ENCODE data around the gene KLK11.
"Not testable (repeated sequence)": the region's sequence is repeated elsewhere in the genome, so short reads cannot be mapped to it uniquely, and the experiment has no call there.

The KLK11 gene

DNA sequence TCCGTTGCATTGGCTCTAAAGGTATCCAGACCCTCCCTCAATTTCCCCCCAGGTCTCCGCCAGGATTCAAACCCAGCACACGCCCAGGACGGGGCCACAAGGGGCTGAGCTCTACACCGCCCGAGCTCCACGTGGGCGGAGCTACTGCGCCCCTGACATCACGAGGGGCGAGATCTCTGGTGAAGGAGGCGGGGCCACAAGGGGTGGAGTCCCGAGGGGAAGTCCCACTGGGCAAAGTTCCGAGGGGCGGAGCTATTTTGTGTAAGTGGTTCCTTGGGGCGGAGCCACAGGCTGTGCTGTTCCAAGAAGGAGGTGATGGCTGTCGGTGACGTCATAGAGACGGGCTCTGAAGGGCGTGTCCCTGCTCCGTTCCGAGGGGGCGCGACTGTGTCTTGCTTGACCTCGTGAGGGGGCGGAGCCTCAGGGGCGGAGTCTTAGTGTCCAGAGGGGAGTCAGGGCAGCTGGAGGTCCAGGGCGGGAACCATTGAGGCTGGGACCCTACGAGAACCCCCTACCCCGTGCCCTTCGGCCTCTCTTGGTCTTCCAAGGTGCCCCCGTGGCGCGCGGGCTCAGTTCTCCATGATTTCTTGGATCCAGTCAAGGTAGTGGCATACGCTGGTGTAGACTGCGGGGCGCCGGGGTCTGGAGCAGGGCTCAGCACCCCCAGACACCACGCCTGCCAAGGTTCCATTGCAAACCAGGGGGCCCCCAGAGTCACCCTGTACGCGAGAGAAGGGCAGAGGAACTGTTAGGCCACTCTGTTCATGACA, 23.7 kb downstream of the KLK11 start:
- no peaks in the 10 kb centered on the region for H3K9me3 Mint-ChIP-seq
- H3K27me3 Mint-ChIP-seq = peaks cover 70% of the 10 kb centered on the region
- H3K4me1 Mint-ChIP-seq (ENCODE audit: low read depth) = peaks cover 4% of the 10 kb centered on the region
- no peaks in the 10 kb centered on the region for H3K36me3 Mint-ChIP-seq (ENCODE audit: low read depth)
- DNase-seq = no peak
- no peak overlapping the region for H3K27ac Mint-ChIP-seq
- H3K4me3 Mint-ChIP-seq = no peak overlapping the region

DNA sequence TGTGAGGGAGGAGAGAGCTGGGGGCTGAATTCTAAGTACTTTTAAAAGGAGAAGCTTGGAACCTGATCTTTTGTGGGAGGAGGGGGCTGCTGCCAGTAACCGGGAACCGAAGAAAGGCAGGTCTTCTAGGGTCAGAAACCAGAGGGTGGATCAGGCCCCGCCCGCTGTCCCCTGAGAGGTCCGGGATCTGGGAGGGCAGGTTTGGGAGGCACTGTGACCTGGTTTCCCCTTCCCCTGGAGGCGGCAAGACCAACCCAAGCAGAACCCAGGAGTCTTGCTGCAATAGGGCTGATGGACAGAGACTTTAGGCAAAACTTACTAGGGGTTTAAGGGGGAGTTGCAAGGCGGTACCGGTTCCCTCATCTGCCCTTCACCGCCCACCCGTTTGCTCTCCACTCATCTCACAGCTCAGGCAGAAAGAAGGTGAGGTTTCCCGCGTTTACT, 24.3 kb downstream of the KLK11 start:
- peaks cover 67% of the 10 kb centered on the region for H3K27me3 Mint-ChIP-seq

DNA sequence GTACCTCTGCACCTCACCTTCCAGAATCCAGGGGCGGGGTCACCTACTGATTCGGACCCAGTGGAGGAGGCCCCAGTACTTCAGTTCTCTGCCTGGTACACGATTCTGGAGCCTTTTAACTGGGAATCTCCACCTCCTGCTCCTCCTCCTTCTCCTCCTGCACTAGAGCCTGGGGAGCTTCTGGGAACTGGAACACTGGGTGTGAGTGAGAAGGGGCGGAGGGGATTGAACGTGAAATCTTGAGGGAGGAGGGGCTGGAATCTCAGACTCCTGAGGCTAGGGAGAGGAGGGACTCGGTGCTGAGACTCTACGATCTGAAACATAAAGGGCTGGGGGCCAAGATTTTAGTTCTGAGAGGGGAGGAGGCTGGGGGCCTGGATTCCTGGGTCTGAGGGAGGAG, 24.9 kb downstream of the KLK11 start, which contains the start of gene KLK8:
KLK8 (minus strand) TSS at position 90 of the 400 bp plus-strand sequence. CDS start 437 bp downstream, outside the sequence.
- H3K4me3 Mint-ChIP-seq = no peak within 1 kb of the TSS
- peaks cover 4% of the 10 kb centered on the region for H3K4me1 Mint-ChIP-seq (ENCODE audit: low read depth)
- peaks cover 66% of the 10 kb centered on the region for H3K27me3 Mint-ChIP-seq

More for the DNA sequence above, 24.3 kb downstream of the KLK11 start:
- Mint-ChIP-seq H3K27ac (no peak overlapping the region), H3K36me3 (ENCODE audit: low read depth) (no peaks in the 10 kb centered on the region), H3K4me1 (ENCODE audit: low read depth) (peaks cover 4% of the 10 kb centered on the region), H3K9me3 (no peaks in the 10 kb centered on the region), H3K4me3 (no peak overlapping the region)
- no peak for DNase-seq

DNA sequence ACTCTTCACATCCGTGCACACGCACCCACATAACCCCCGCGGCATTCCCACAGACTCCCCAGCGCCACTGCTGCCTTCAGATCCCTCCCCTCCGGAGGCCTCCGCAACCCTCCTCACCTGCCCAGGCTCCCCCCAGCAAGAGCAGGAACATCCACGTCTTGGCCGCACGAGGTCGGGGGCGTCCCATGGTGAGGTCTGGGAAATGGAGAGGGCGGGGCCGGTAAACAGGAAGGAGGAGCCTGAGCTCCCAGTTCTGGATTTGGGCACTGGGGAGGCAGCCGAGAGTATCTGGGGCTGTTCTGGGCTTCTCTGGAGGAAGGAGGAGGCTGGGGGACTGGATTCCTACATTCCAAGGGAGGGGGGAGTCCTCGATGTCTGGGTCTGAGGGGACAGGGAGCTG, 25.4 kb downstream of the KLK11 start:
- H3K27ac Mint-ChIP-seq = no peak overlapping the region
- H3K36me3 Mint-ChIP-seq (ENCODE audit: low read depth) = no peaks in the 10 kb centered on the region
- no peak overlapping the region for H3K4me3 Mint-ChIP-seq
- peaks cover 4% of the 10 kb centered on the region for H3K4me1 Mint-ChIP-seq (ENCODE audit: low read depth)
- H3K27me3 Mint-ChIP-seq = peaks cover 62% of the 10 kb centered on the region
- DNase-seq = no peak
- no peaks in the 10 kb centered on the region for H3K9me3 Mint-ChIP-seq

More for the DNA sequence above, 24.9 kb downstream of the KLK11 start, which contains the start of gene KLK8:
- Mint-ChIP-seq H3K9me3 (no peaks in the 10 kb centered on the region), H3K27ac (no peak within 1 kb of the TSS), H3K36me3 (ENCODE audit: low read depth) (no peaks in the 10 kb centered on the region)
- DNase-seq = no peak

DNA sequence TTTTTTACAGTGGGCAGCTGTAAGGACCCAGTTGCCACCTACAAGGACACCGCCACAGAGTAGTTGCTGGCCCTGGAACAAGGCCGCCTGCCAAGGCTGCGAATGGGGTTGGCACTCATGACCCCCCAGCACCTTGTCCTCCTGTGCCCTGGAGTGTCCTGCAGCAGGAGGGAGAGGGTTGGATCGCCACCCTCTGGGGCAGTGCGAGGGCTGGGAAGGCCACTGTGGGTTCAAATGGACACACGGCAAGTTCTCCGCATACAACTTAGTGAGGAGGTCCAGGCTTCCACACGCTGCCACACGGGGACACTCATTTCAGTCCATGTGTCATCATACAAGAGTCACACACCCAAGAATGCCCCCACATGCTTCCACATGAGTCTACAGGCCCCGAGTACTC, 26.0 kb downstream of the KLK11 start:
- H3K27ac Mint-ChIP-seq = no peak overlapping the region
- H3K9me3 Mint-ChIP-seq = no peaks in the 10 kb centered on the region
- H3K4me3 Mint-ChIP-seq = no peak overlapping the region
- no peak for DNase-seq
- peaks cover 4% of the 10 kb centered on the region for H3K4me1 Mint-ChIP-seq (ENCODE audit: low read depth)
- H3K27me3 Mint-ChIP-seq = peaks cover 62% of the 10 kb centered on the region
- H3K36me3 Mint-ChIP-seq (ENCODE audit: low read depth) = no peaks in the 10 kb centered on the region

DNA sequence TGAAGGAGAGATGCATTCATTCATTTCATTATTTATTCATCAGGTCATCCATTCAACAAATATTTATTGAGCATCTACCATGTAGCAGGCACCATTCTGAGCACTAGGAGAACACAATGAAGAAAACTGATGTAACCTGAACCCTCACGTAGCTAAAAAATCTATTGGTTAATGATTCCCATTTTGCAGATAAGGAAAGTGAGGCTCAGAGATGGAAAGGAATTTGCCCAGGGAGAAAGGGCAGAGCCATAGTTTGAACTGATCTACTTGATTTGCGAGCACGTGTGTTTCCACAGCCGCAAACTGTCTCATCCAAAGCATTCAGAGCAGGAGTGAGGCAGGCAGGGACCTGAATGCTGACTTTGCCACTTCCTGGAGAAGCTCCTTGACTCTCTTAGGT, 27.7 kb downstream of the KLK11 start:
- no peak for DNase-seq
- Mint-ChIP-seq H3K27ac (no peak overlapping the region), H3K4me3 (no peak overlapping the region), H3K36me3 (ENCODE audit: low read depth) (no peaks in the 10 kb centered on the region), H3K9me3 (peaks cover 5% of the 10 kb centered on the region), H3K4me1 (ENCODE audit: low read depth) (peaks cover 4% of the 10 kb centered on the region), H3K27me3 (peaks cover 63% of the 10 kb centered on the region)

DNA sequence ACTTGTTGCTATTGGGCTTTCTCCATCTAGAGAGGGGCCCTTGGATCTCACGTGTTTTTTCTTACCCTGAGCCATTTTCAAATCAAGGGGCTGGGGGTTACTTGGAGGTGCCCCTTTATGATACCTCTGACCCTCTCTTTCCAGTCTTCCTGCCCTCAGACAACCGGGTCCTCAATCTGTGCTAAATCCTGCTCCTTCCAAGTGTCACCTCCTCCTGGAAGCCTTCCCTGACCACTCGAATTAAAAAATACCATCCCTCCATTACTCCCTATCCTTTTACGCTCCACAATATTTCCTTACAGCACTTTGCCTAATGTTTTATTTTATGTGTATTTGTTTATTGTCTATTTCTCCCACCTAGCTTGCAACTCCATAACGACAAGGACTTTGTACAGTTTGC, 28.4 kb downstream of the KLK11 start:
- no peaks in the 10 kb centered on the region for H3K36me3 Mint-ChIP-seq (ENCODE audit: low read depth)
- peaks cover 58% of the 10 kb centered on the region for H3K27me3 Mint-ChIP-seq
- peaks cover 5% of the 10 kb centered on the region for H3K9me3 Mint-ChIP-seq
- H3K4me1 Mint-ChIP-seq (ENCODE audit: low read depth) = peaks cover 4% of the 10 kb centered on the region
- no peak for DNase-seq
- H3K4me3 Mint-ChIP-seq = no peak overlapping the region
- H3K27ac Mint-ChIP-seq = no peak overlapping the region

DNA sequence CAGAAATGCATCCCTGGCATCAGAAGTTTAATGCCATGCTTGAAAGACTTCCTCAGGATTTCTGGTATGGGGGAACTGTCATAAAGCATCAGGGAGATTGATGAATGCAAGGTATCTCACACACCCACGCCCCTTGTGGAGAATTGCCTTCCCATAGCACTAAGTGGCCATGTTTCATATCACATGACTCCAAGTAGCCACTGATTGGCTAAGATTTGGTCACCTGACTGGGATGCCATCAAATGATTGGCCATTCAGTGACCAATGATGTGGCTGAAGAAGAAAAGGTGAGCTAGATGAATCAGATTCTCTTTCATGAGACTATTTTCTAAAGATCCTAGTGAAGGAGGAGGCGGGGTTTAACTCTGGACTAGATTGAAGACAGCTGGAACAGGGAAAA, 32.3 kb downstream of the KLK11 start:
- Mint-ChIP-seq H3K36me3 (ENCODE audit: low read depth) (no peaks in the 10 kb centered on the region), H3K27ac (no peak overlapping the region), H3K27me3 (peaks cover 44% of the 10 kb centered on the region), H3K4me3 (no peak overlapping the region), H3K4me1 (ENCODE audit: low read depth) (no peaks in the 10 kb centered on the region), H3K9me3 (peaks cover 5% of the 10 kb centered on the region)
- no peak for DNase-seq

DNA sequence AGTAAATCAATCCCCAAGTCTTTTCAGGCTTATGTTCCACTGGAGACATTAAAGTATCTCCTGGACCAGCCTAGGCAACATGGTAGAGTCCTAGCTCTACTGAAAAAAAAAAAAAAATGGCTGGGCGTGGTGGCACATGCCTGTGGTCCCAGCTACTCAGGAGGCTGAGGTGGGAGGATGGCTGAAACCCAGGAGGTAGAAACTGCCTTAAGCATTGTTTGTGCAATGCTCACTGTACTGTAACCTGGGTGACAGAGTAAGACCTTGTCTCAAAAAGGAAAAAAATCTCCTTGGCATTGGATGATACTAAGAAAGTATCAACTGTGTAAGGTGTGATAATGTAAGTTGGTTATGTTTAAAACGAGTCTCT, 33.8 kb downstream of the KLK11 start:
- Mint-ChIP-seq H3K36me3 (ENCODE audit: low read depth) (no peaks in the 10 kb centered on the region), H3K27me3 (peaks cover 39% of the 10 kb centered on the region), H3K4me3 (no peak overlapping the region), H3K9me3 (peaks cover 5% of the 10 kb centered on the region), H3K27ac (no peak overlapping the region), H3K4me1 (ENCODE audit: low read depth) (no peaks in the 10 kb centered on the region)
- no peak for DNase-seq

DNA sequence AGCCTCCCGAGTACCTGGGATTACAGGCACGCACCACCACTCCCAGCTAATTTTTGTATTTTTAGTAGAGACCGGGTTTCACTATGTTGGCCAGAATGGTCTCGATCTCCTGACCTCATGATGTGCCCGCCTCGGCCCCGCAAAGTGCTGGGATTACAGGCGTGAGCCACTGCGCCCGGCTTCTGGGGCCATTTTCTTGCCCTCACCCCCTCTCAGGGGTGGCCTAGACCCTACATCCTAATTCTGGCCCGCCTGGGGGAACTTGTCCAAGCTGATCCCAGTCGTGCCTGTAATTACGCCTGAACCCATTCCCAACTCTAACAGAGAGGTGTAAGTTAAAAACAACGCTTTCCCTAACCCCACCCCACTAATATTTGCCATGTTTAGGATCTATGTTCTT, 42.0 kb downstream of the KLK11 start:
- H3K4me3 Mint-ChIP-seq; H3K9me3 Mint-ChIP-seq; H3K27ac Mint-ChIP-seq; H3K36me3 Mint-ChIP-seq (ENCODE audit: low read depth); DNase-seq; H3K4me1 Mint-ChIP-seq (ENCODE audit: low read depth): not testable (repeated sequence)
- peaks cover 61% of the 10 kb centered on the region for H3K27me3 Mint-ChIP-seq

DNA sequence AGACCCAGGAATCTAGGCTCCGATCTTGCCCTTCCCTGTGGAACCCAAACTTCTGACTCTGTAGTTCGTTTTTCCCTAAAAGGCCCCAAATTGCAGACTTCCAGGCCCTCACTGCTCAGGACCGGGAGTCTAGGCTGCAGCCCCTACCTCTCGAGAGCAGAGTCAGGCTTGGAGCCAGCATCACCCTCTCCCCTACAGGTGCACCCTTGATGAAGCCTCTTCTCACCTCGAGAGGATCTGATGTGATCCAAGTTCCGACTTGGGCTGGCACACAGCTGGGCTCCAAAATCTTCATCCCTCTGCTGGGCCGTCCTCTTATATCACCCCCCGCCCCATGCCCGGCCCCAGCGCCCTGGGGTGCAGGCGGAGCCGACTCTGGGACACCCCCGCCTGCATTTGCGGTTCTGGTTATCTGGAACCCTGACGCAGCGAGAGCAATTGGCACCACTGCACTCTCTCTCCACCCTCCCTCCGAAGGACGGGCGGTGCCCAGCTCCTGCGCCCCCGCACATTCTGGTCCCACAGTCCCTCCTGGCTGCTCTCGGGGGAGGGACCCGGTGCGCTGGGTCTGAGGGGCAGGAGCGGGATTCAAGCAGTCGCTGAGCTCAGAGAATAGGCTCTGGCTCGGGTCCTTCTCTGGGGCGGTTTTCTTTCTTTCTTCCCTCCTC, 42.7 kb downstream of the KLK11 start, which contains the start of gene KLK7:
KLK7 (minus strand) TSS at position 293 of the 668 bp plus-strand sequence. CDS start 1,518 bp downstream, outside the sequence.
- Mint-ChIP-seq H3K27me3 (peaks cover 60% of the 10 kb centered on the region), H3K9me3 (no peaks in the 10 kb centered on the region), H3K4me3 (no peak within 1 kb of the TSS), H3K36me3 (ENCODE audit: low read depth) (no peaks in the 10 kb centered on the region), H3K27ac (no peak within 1 kb of the TSS), H3K4me1 (ENCODE audit: low read depth) (no peaks in the 10 kb centered on the region)
- no peak for DNase-seq

DNA sequence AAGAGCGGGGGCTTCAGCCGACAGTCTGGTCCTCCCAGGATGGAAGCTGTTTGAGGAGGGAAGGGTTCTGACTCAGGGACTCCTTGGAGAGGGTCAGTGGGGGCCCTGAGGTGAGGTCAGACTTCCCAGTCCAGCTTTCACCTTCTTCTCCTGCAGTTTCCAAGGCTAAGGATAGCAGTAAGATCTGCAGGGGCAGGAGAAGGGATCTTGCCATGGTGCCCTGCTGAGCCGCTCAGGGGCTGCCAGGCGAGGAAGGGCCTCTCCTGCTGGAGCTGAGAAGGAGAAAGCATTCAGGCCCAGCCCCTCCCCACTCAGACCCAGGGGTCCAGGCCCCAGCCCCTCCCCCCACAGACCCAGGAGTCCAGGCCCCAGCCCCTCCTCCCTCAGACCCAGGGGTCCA, 44.2 kb downstream of the KLK11 start:
- Mint-ChIP-seq H3K27me3 (peaks cover 60% of the 10 kb centered on the region), H3K4me1 (ENCODE audit: low read depth) (no peaks in the 10 kb centered on the region), H3K4me3 (no peak overlapping the region), H3K36me3 (ENCODE audit: low read depth) (no peaks in the 10 kb centered on the region), H3K27ac (no peak overlapping the region), H3K9me3 (no peaks in the 10 kb centered on the region)
- DNase-seq = no peak

DNA sequence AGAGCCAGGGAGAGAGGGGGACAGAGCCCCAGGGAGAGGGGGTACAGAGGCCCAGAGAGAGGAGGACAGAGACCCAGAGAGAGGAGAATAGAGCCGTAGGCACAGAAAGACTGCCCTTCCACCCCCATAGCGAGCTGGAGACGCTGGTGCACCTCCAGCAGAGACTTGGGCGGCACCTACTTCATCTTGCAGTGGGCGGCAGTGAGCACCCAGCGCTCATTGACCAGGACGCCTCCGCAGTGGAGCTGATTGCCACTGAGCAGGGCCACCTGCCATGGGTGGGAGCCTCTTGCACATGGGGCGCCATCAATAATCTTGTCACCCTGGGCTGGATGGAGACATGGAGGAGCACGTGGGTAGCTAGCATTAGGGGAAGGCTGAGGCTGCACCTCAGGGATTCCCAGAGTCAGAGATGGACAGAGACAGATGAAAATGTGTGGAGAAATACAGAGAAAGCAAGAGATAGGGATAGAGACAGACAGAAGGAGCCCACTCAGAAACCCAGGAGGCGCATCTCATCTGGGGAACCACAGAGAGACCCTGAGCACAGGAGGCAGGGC, 44.7 kb downstream of the KLK11 start:
- Mint-ChIP-seq H3K36me3 (ENCODE audit: low read depth) (no peaks in the 10 kb centered on the region), H3K9me3 (no peaks in the 10 kb centered on the region), H3K27ac (no peak overlapping the region), H3K4me3 (no peak overlapping the region), H3K27me3 (peaks cover 61% of the 10 kb centered on the region), H3K4me1 (ENCODE audit: low read depth) (no peaks in the 10 kb centered on the region)
- no peak for DNase-seq

DNA sequence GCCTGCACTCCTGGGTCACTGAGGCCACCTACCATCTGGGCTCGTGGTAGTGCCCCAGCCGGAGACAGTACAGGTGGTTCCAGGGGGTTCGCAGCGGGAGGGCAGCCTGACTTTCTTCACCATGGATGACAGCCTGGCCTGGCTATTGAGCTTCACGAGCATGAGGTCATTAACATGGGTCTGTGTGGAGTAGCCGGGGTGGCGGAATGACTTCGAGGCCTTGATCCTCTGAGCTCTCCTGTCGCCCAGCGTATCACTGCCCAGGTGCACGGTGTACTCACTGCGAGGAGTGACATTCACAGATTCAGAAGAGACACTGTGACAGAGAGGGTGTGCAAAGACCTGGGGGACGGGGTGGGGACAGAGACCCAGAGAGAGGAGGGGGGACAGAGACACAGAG, 46.2 kb downstream of the KLK11 start:
- no peak overlapping the region for H3K4me3 Mint-ChIP-seq
- H3K4me1 Mint-ChIP-seq (ENCODE audit: low read depth) = no peaks in the 10 kb centered on the region
- no peaks in the 10 kb centered on the region for H3K36me3 Mint-ChIP-seq (ENCODE audit: low read depth)
- H3K27me3 Mint-ChIP-seq = peaks cover 65% of the 10 kb centered on the region
- no peak for DNase-seq
- H3K27ac Mint-ChIP-seq = no peak overlapping the region
- H3K9me3 Mint-ChIP-seq = no peaks in the 10 kb centered on the region

DNA sequence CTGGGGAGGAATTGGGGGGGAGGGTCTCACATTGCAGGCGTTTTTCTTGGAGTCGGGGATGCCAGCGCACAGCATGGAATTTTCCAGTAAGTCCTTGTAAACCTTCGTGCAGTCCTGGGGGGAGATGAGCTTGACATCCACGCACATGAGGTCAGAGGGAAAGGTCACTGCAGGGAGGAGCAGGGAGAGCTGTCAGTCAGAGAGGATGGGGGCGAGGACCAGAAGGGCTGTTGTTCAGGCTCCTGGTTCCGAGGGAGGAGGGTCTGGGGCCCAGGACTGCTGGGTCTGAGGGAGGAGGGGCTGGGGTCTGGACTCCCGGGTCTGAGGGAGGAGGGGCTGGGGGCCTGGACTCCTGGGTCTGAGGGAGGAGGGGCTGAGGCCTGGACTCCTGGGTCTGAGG, 46.7 kb downstream of the KLK11 start:
- Mint-ChIP-seq H3K27ac (no peak overlapping the region), H3K27me3 (peaks cover 62% of the 10 kb centered on the region), H3K9me3 (no peaks in the 10 kb centered on the region), H3K4me3 (no peak overlapping the region), H3K36me3 (ENCODE audit: low read depth) (no peaks in the 10 kb centered on the region), H3K4me1 (ENCODE audit: low read depth) (no peaks in the 10 kb centered on the region)
- DNase-seq = no peak
